SK-N-SH treated with all-trans-retinoic acid at 6 μM for 48 hours (cell line): Measurements from ENCODE around the gene INTS3.
"Not testable (repeated sequence)": the region's sequence is repeated elsewhere in the genome, so short reads cannot be mapped to it uniquely, and the experiment has no call there.

Source experiments
- ATAC-seq: fragments of 200-7000 bp; cut with Tn5 transposase; 3 replicates; pipeline ENCODE4 v1.9.1; 2020; ENCODE audit warnings: mild to moderate bottlenecking, moderate library complexity
- BACH2 ChIP-seq: fragments of 250-450 bp; sonication (Bioruptor Pico); IDR thresholded peaks from 2 replicates; pipeline ENCODE4 v1.9.0; 2021; ENCODE audit warnings: mild to moderate bottlenecking, borderline replicate concordance
- CSDC2 ChIP-seq: fragments of 250-450 bp; sonication (Bioruptor Pico); IDR thresholded peaks from 2 replicates; pipeline ENCODE4 v1.5.0; 2020; ENCODE audit warnings: mild to moderate bottlenecking, moderate library complexity
- GLIS3 ChIP-seq: fragments of 250-450 bp; sonication (Bioruptor Pico); IDR thresholded peaks from 2 replicates; pipeline ENCODE4 v1.5.0; 2020; ENCODE audit warnings: mild to moderate bottlenecking, moderate library complexity
- ISL1 ChIP-seq: fragments of 250-450 bp; sonication (Bioruptor Pico); IDR thresholded peaks from 2 replicates; pipeline ENCODE4 v2.1.2; 2022; ENCODE audit warnings: mild to moderate bottlenecking, moderate library complexity
- OSR1 ChIP-seq: fragments of 250-450 bp; sonication (Bioruptor Pico); IDR thresholded peaks from 2 replicates; pipeline ENCODE4 v1.8.0; 2022; ENCODE audit warnings: moderate library complexity, mild to moderate bottlenecking, inconsistent platforms
- RARB ChIP-seq: fragments of 250-450 bp; sonication (Bioruptor Pico); IDR thresholded peaks from 2 replicates; pipeline ENCODE4 v1.8.0; 2021; ENCODE audit warnings: mild to moderate bottlenecking, moderate library complexity
- SNAI2 ChIP-seq: fragments of 250-450 bp; sonication (Bioruptor Pico); IDR thresholded peaks from 2 replicates; pipeline ENCODE4 v1.5.0; 2020; ENCODE audit warnings: mild to moderate bottlenecking, moderate library complexity
- ZC3H10 ChIP-seq: fragments of 250-450 bp; sonication (Bioruptor Pico); IDR thresholded peaks from 2 replicates; pipeline ENCODE4 v1.5.1; 2021; ENCODE audit warnings: mild to moderate bottlenecking, moderate library complexity
- ZFP30 ChIP-seq: fragments of 450-650 bp; formaldehyde crosslinking; IDR thresholded peaks from 2 replicates; pipeline ENCODE4 v1.5.0; 2022; ENCODE audit warnings: mild to moderate bottlenecking, moderate library complexity
- TF ChIP-seq, protein P1 (sequence below): fragments of 250-450 bp; sonication (Bioruptor Pico); IDR thresholded peaks from 2 replicates; pipeline ENCODE4 v1.5.0; 2020; ENCODE audit warnings: mild to moderate bottlenecking, moderate library complexity
- TF ChIP-seq, protein P2 (sequence below): fragments of 250-450 bp; sonication (Bioruptor Pico); IDR thresholded peaks from 2 replicates; pipeline ENCODE4 v1.8.0; 2020; ENCODE audit warnings: mild to moderate bottlenecking, moderate library complexity, borderline replicate concordance
- TF ChIP-seq, protein P3 (sequence below): fragments of 250-450 bp; sonication (Bioruptor Pico); IDR thresholded peaks from 2 replicates; pipeline ENCODE4 v1.8.0; 2021; ENCODE audit warnings: low read depth, mild to moderate bottlenecking, moderate library complexity, borderline replicate concordance
- TF ChIP-seq, protein P4 (sequence below): fragments of 250-450 bp; sonication (Bioruptor Pico); IDR thresholded peaks from 2 replicates; pipeline ENCODE4 v1.5.1; 2021; ENCODE audit warnings: mild to moderate bottlenecking, moderate library complexity

The INTS3 gene

DNA sequence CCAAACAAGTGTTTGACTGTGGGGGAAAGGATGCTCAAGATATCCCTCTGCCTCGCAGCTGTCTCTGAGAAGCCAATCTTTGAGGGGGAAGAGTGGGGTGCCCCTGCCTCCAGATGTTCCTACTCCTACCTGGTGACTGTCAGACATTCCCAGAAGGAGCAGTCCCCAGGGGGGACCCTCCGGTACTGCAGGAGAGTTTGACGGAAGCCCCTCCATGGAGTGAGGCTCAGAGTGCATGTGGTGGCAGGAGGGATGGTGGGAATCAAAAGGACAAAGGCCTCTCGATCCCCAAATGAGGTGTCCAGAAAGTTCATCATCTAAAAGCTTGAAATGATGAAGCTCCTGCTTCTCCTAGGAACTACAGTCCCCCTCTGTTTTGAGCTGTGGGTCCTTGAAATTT, 52.7 kb downstream of the INTS3 start (continued):
- no peak for TF ChIP-seq GLIS3

DNA sequence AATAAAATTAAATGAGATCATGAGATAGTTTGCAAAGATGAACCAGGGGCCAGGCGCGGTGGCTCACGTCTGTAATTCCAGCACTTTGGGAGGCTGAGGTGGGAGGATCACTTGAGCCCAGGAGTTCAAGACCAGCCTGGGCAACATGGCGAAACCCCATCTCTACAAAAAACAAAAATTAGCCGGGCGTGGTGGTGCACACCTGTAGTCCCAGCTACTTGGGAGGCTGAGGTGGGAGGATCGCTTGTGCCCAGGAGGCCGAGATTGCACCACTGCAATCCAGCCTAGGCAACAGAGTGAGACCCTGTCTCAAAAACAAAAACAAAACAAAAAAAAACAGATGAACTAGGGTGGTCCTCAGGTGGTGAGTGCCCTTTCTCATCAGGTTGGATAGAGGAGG, 54.8 kb downstream of the INTS3 start:
- not testable (repeated sequence) for ATAC-seq

DNA sequence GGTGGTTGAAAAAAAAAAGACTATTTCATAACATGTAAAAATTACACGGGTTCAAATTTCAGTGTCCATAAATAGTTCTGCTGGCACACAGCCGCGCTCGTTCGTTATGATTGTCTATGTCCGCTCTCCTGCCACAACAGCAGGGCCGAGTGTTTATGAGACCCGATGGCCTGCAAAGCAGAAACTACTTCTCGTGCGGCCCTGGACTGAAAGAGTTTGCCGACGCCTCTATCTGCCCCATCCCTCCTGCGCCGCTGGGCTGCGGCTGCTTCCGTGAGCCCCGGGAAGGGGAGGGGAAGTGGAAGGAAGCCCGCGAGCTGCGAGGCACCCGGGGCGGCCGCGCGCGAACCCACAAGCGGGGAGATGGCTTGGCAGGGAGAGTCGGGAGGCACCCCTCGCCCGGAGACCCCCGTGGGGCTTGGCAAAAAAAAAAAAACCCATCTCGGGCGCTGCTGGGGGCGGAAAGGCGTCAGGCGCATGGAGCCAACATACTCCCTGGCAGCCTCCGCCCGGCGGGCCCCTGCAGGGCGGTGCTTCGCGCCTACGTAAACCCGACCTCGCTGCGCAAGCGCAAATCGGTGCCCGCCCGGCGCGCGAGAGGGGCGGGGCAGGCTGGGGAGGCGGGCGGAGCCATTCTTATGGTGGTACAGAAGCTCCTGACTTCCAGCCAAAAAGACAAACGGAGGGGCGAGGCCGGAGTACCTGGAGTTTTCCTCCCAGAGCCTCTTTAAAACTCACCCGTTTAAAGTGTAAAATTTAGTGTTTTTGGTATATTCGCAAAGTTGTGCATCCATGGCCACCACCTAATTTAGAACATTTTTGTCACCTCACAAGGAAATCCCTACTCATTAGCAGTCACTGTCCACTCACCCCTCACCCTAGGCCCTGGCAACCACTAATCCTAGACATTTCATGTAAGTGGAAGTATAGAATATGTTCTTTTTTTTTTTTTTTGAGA, 55.7 kb downstream of the INTS3 start:
- TF ChIP-seq ISL1 (CRISPR knock-in tag), result no peak
- TF ChIP-seq, protein P1, sequence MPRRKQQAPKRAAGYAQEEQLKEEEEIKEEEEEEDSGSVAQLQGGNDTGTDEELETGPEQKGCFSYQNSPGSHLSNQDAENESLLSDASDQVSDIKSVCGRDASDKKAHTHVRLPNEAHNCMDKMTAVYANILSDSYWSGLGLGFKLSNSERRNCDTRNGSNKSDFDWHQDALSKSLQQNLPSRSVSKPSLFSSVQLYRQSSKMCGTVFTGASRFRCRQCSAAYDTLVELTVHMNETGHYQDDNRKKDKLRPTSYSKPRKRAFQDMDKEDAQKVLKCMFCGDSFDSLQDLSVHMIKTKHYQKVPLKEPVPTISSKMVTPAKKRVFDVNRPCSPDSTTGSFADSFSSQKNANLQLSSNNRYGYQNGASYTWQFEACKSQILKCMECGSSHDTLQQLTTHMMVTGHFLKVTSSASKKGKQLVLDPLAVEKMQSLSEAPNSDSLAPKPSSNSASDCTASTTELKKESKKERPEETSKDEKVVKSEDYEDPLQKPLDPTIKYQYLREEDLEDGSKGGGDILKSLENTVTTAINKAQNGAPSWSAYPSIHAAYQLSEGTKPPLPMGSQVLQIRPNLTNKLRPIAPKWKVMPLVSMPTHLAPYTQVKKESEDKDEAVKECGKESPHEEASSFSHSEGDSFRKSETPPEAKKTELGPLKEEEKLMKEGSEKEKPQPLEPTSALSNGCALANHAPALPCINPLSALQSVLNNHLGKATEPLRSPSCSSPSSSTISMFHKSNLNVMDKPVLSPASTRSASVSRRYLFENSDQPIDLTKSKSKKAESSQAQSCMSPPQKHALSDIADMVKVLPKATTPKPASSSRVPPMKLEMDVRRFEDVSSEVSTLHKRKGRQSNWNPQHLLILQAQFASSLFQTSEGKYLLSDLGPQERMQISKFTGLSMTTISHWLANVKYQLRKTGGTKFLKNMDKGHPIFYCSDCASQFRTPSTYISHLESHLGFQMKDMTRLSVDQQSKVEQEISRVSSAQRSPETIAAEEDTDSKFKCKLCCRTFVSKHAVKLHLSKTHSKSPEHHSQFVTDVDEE, result no peak
- no peak for TF ChIP-seq OSR1 (CRISPR knock-in tag)
- no peak for TF ChIP-seq RARB (CRISPR knock-in tag)
- TF ChIP-seq BACH2 (CRISPR knock-in tag), result no peak
- ATAC-seq, result peak; percentile 96

DNA sequence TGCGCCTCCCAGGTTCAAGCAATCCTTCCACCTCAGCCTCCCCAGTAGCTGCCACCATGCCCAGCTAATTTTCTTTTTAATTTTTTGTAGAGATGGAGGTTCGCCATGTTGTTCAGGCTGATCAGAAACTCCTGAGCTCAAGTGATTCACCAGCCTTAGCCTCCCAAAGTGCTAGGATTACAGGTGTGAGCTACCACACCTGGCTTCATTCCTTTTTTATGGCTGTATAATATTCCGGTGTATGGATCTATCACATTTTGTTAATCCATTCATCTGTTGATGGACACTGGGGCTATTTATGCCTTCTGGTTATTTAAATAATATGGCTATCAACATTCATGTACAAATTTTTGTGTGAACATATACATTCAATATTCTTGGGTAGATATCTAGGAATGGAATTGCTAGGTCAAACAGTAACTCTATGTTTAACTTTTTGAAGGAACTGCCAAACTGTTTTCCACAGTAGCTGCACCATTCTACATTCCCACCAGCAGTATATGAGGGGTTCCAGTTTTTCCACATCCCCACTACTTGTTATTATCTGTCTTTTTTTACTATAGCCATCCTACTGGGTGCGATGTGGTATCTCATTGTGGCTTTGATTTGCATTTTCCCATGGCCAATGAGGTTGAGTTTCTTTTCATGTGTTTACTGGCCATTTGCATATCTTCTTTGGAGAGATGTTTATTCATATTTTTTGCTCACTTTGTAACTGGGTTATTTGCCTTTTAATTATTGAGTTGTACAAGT, 58.4 kb downstream of the INTS3 start:
- no peak for ATAC-seq
- TF ChIP-seq, protein P2, sequence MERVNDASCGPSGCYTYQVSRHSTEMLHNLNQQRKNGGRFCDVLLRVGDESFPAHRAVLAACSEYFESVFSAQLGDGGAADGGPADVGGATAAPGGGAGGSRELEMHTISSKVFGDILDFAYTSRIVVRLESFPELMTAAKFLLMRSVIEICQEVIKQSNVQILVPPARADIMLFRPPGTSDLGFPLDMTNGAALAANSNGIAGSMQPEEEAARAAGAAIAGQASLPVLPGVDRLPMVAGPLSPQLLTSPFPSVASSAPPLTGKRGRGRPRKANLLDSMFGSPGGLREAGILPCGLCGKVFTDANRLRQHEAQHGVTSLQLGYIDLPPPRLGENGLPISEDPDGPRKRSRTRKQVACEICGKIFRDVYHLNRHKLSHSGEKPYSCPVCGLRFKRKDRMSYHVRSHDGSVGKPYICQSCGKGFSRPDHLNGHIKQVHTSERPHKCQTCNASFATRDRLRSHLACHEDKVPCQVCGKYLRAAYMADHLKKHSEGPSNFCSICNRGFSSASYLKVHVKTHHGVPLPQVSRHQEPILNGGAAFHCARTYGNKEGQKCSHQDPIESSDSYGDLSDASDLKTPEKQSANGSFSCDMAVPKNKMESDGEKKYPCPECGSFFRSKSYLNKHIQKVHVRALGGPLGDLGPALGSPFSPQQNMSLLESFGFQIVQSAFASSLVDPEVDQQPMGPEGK, result no peak
- TF ChIP-seq BACH2 (CRISPR knock-in tag), result no peak
- no peak for TF ChIP-seq GLIS3
- TF ChIP-seq, protein P3, sequence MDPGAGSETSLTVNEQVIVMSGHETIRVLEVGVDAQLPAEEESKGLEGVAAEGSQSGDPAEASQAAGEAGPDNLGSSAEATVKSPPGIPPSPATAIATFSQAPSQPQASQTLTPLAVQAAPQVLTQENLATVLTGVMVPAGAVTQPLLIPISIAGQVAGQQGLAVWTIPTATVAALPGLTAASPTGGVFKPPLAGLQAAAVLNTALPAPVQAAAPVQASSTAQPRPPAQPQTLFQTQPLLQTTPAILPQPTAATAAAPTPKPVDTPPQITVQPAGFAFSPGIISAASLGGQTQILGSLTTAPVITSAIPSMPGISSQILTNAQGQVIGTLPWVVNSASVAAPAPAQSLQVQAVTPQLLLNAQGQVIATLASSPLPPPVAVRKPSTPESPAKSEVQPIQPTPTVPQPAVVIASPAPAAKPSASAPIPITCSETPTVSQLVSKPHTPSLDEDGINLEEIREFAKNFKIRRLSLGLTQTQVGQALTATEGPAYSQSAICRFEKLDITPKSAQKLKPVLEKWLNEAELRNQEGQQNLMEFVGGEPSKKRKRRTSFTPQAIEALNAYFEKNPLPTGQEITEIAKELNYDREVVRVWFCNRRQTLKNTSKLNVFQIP (CRISPR knock-in tag), result no peak
- no peak for TF ChIP-seq ISL1 (CRISPR knock-in tag)
- no peak for TF ChIP-seq RARB (CRISPR knock-in tag)

DNA sequence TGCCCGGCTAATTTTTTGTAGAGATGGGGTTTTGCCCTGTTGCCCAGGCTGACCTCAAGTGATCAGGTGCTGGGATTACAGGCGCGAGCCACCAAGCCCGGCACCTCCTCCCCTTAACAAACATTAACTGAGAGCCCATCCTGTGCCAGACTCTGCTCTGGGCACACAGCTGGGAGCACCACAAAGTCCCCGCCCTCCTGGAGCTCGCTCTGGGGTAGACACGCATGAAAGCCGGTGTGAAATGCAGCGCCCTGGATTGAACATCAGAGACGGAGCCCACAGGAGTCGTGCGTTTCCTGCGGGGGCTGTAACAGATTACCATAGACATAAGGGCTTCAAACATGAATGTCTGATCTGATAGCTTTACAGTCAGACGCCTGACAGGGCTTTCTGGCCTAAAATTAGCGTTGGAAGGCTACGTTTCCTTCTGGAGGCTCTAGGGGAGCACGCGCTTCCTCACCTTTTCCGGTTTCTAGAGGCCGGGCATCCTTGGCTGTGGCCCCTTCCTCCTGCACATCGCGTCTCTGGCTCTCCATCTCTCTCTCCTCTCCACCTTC, 61.7 kb downstream of the INTS3 start:
- ATAC-seq, result no peak
- TF ChIP-seq, protein P2, result no peak
- TF ChIP-seq OSR1 (CRISPR knock-in tag) (no peak), ISL1 (CRISPR knock-in tag) (no peak)

DNA sequence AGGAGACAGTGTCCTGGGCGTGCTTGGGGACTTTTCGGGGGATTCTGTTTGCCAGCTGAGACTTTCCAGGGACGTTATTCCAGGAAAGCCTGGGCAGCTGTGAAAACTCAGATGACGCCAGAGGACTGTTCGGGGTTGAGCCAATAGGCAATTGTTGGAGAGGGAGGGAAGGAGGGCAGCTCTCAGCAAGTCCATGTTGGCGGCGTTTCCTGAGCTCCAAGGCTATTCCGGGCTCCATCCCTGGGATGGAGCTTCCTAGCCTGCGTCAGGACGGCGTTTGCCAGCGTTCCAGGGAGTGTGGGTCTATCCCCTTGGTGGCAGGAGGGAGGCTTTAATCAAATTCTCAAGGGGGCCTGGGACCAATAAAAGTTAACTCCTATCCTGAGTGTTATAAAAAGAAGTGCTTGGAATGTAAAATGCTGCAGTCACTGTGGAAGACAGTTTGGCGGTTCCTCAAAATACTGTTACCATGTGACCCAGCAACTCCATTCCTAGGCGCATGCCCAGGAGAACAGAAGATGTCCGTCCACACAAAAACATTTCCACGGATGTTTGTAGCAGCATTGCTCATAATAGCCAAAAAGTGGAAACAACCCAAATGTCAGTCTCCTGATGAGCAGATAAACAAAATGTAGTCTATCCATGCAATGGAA, 62.6 kb downstream of the INTS3 start:
- TF ChIP-seq CSDC2 (CRISPR knock-in tag) (no peak), SNAI2 (CRISPR knock-in tag) (no peak), ZFP30 (CRISPR knock-in tag) (no peak), ZC3H10 (CRISPR knock-in tag) (no peak), ISL1 (CRISPR knock-in tag) (no peak)
- TF ChIP-seq, protein P4, sequence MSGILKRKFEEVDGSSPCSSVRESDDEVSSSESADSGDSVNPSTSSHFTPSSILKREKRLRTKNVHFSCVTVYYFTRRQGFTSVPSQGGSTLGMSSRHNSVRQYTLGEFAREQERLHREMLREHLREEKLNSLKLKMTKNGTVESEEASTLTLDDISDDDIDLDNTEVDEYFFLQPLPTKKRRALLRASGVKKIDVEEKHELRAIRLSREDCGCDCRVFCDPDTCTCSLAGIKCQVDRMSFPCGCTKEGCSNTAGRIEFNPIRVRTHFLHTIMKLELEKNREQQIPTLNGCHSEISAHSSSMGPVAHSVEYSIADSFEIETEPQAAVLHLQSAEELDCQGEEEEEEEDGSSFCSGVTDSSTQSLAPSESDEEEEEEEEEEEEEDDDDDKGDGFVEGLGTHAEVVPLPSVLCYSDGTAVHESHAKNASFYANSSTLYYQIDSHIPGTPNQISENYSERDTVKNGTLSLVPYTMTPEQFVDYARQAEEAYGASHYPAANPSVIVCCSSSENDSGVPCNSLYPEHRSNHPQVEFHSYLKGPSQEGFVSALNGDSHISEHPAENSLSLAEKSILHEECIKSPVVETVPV (CRISPR knock-in tag), result no peak
- TF ChIP-seq, protein P3 (CRISPR knock-in tag), result no peak
- no peak for ATAC-seq
